Hippocampal formation (tissue), 2 donors: ENCODE measurements around the gene ACAA1.
"Not testable (repeated sequence)": the region's sequence is repeated elsewhere in the genome, so short reads cannot be mapped to it uniquely, and the experiment has no call there.

Experiments used
- DNase-seq, 2 donors: peaks; one replicate each; lab custom pipeline; 2025; lab: John Stamatoyannopoulos, UW

The ACAA1 gene

GRCh38 chr3:38135621-38136277 lies 1.2 kb downstream of the ACAA1 start:
- DNase-seq, result not testable (repeated sequence)

DNA sequence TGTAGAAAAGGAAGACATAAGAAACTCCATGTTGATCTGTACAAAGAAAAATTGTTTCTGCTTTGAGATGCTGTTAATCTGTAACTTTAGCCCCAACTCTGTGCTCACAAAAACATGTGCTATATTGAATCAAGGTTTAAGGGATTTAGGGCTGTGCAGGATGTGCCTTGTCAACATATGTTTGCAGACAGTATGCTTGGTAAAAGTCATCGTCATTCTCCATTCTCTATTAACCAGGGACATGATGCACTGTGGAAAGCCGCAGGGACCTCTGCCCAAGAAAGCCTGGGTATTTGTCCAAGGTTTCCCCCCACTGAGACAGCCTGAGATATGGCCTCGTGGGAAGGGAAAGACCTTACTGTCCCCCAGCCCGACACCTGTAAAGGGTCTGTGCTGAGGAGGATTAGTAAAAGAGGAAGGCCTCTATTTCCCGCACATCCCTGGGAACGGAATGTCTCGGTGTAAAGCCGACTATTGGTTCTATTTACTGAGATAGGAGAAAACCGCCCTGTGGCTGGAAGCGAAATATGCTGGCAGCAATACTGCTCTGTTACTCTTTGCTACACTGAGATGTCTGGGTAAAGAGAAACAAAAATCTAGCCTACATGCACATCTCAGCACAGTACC lies 2.3 kb downstream of the ACAA1 start:
- not testable (repeated sequence) for DNase-seq

DNA sequence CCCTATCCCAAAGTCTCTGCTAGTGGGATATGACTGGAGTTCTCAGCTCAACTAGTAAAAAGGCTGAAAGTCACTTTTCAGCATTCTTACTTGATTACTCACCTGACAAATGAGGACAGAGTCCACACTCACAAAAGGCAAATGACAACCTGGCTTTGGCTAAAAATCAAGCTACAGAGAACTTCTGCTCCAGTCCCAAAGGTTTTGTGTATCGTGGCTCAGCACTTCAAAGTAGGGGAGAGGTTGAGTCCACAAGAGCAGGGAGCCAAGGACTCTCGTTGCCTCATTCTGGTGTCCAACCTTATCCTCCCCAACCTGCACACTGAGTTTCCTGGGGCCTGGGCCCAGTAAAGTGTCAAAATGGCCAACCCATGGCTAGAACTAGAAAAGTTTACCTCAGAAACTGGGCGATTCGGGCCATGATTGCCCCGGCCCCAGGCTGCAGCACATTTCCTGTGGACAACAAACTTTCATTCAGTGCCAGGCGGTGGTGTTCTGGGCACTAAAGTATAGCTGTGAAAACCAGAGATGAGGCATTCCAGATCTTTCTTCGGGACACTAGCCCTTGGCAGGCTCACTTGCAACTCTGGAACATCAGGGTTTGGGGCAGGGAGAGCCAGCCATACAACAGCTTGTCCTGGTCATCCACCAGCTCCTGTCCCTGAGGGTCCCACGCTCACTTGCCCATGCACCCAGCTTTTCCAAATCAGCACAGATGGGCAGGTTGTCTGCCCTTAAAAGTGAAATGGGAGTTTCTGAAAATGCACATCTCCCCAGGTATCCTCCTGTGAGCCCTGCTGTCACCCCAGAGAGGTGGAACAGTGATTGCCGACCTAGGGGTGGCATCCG lies 3.1 kb downstream of the ACAA1 start:
- no peak for DNase-seq

DNA sequence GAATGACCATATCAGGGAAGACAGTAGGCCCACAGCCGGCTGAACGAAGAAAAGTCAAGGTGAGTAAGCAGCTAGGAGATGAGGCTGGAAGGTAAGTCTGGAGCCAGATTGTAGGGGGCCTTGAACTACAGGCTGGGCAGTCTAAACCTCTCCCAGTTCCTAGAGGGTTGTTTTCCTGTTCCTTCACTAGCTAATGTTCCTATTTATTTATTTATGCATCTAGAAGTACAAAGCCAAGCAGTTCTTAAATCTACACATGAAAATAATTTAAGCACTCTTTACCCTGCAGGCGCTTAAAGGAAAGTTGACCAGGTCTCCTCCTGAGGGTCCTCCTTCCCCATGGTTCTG lies 3.7 kb downstream of the ACAA1 start:
- no peak for DNase-seq

DNA sequence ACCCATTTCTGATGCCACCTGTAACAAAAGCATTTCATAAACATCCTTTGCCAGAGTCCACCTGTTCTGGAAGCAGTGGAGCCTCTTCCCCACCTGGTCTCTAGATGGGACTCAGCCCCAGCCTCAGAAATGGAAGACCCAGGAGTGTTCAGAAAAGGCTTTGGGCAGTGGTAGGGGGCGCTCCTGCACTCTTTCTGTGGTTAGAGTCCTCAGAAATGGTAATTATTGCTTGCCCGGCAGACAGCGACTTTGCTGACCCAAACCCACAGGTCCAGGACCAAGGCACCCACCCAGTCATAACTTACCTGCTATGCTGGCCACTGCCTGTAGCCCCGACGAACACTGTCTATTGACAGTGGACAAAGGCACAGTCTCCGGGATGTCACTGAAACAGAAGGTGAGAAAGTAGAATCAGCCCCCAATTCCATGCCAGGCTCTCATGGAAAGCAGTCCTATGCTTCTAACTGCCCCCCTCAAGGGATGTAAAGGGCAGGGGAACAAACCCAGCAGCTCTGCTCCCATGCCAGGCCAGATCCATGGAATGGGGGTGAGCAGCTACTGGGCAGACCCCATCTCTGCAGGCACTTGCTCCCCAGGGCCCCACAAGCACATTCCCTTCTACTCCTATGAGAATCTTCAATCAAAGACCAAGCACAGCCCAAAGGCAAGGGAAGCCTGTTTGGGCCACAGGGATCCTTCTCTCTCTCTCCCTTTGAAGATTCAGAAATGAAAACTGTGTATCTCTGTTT lies 5.1 kb downstream of the ACAA1 start:
- no peak for DNase-seq

GRCh38 chr3:38130631-38131065 lies 6.3 kb downstream of the ACAA1 start:
- no peak for DNase-seq

GRCh38 chr3:38129058-38129457 lies 7.9 kb downstream of the ACAA1 start:
- DNase-seq, result no peak

DNA sequence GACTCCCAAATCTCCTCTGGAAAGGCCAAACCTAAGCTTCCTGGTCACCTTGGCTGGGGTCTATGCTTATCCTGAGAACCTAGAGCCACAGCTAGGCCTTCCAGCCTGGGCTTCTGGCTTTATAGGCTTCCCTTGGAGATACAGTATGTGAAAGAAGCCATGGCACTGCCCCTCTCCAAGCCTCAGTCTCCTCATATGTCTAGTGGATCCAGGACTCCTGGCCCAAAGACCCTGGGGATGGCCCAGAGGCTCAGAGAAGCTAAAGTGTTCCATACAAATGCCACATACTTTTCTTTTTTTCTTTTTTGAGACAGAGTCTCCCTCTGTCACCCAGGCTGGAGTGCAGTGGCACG lies 8.6 kb downstream of the ACAA1 start:
- no peak for DNase-seq

GRCh38 chr3:38127611-38128302 lies 9.2 kb downstream of the ACAA1 start:
- DNase-seq, result no peak

DNA sequence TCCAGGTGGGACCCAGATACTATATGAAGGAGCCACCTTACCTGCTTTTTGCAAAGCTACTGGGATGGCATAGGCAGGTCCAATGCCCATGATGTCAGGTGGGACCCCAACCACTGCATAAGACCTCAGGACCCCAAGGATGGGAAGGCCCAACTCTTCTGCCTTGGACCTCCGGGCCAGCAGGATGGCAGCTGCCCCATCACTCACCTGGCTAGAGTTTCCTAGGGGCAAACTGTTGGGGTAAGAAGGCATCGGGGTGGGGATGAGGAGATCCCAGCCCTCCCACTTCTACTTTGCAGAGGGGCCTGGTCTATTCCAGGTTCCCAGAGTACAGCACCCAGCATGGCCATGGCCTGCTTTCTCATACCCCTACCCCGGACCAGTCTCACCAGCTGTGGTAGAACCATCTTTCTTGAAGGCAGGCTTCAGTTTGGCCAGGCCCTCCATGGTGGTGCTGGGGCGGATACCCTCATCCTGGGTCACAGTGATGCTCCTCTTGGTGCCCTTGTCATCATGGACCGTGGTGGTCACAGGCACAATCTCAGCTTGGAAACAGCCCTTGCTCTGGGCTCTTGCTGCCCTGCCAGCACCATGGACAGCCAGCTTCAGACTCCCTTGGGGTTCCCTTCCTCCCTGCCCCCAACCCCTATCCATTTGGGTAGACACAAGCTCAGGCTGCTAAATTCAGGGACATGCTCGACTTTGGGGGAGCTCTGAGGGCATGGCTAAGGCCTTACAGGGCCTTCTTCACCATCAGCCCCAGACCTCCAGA lies 10.6 kb downstream of the ACAA1 start:
- no peak for DNase-seq

DNA sequence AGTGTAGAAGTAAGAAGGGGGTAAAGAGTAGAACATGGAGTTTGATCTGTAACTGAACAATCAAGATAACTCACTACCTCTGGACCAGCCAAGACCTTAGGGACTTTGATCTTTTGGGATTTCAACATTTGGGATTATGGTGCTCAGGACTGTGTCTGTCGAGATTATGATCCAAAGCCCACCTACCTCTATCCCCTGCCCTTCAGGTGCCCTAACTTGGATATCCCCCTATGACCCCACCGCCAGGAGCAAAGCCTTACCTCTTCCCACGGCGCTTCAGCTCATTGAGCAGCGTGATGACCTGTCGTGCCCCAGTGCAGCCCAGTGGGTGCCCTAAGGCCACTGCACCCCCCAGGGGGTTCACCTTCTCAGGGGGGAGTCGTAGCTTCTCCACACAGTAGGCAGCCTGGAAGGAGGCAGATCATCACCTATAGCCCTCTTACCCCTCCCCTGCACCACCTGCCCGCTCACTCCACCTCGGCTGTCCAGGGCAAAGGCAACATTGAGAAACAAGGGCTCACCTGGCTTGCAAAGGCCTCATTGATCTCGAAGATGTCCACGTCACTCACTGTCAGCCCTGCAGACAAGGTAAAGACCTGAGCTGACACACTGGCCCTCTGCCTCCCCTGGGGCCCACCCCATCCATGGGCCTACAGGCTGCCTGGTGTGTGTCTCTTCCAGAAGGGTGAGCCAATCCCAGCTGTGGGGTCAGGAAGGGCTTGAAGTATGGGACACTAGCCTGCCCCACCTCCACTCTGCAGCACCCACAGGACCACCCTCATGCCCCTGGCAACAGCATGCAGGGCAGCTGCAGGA lies 11.4 kb downstream of the ACAA1 start:
- no peak for DNase-seq

- DNase-seq, result no peak
Measured at GRCh38 chr3:38124324-38125122, 12.4 kb downstream of the ACAA1 start.

GRCh38 chr3:38122712-38123290 lies 14.1 kb downstream of the ACAA1 start:
- DNase-seq, result no peak

DNA sequence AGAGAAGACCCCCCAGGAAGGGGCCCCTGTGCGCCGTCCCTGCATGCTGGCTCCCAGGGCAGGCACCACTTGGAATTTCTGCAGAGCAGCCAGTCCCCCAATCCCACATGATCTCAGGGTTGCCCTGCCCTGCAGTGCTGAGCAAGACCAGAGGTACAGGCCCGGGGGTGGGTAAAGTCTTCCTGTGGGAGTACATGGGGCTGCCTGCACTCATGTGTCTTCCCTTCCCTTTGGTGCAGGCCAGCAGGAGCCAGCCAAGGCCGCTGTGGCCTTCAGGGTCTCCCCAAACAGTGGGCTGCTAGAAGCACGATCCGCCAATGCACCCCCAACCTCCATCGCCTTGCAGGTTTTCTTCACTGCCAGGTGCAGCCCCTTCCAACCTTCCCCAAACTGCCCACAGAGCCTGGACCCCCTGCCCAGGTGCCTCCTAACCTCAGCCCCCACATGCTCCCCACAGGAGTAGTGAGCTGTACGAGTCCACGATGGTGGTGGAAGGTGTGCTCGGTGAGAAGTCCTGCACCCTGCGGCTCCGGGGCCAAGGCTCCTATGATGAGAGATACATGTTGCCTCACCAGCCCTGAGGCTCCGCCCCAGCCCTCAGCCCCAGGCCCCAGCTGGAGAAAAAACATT lies 15.0 kb downstream of the ACAA1 start:
- no peak for DNase-seq

GRCh38 chr3:38121451-38121831 lies 15.5 kb downstream of the ACAA1 start:
- DNase-seq, result no peak

DNA sequence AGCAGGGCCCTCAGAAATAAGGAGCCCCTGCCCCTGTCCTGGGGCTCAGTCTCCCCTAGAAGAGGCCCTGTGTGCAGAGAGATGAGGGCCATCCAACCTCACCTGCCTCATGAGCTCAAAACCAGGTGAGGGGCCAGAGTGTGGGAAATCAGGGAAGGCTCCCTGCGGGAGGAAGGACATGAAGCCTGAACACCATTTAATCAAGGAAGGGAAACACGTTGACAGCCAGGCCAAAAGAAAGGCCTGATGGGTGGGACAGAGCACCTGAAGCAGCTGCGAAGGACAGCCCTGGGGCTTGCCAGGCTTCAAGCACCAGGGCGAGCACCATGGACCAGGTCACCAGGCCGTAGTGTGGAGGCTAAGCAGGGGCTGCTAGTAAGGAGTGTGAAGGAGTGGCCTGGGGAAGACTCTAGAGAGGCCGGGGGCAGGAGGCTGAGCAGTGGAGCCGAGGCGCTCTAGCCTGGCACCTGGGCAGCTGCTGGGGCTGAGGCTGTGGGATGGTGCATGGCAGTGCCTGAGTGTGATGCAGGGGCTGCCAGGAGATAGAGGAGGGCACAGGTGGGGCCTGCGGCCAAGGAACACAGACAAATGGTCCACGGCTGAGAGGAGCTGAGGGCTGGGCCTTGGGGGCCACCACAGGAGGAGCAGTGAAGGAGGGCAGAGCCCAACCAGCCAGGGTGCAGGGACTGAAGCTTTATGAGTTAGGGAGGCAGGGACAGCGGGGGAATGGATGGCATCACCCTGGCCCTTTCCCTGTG lies 16.1 kb downstream of the ACAA1 start:
- no peak for DNase-seq

GRCh38 chr3:38119821-38120692 lies 16.9 kb downstream of the ACAA1 start:
- DNase-seq, result no peak
